Tibial artery (tissue), 4 donors: ENCODE measurements around the gene NRXN3.

Experiments used
- DNase-seq, 2 donors: peaks; one replicate each; pipeline ENCODE4 v3.0.0-alpha.2; 2019
- H3K27ac ChIP-seq, 2 donors: fragments of 200-600 bp; sonication (generic) in 1 of 2; 1 replicate in 1 of 2; 2 replicates in 1 of 2; pipeline ENCODE4 v1.5.1; 2018 to 2019; ENCODE audit warnings: mild to moderate bottlenecking in 1 of 2
- H3K27me3 ChIP-seq, 2 donors: fragments of 200-600 bp; sonication (generic) in 1 of 2; one replicate each; pipeline versions ENCODE4 v1.5.1 to v1.6.0; 2016 to 2019
- H3K36me3 ChIP-seq, 3 donors: fragments of 200-600 bp; sonication (generic) in 2 of 3; one replicate each; pipeline ENCODE4 v1.5.1; 2016 to 2019; ENCODE audit warnings: mild to moderate bottlenecking in 2 of 3
- H3K4me1 ChIP-seq, 4 donors: fragments of 200-600 bp; sonication (generic) in 2 of 4; 1 replicate in 3 of 4; 2 replicates in 1 of 4; pipeline ENCODE4 v1.5.1; 2016 to 2019
- H3K4me3 ChIP-seq, 2 donors: fragments of 200-600 bp; sonication (generic) in 1 of 2; 1 replicate in 1 of 2; 2 replicates in 1 of 2; pipeline ENCODE4 v1.5.1; 2018 to 2019; ENCODE audit warnings: mild to moderate bottlenecking in 2 of 2
- H3K9me3 ChIP-seq, 3 donors: fragments of 200-600 bp; sonication (generic) in 1 of 3; one replicate each; pipeline ENCODE4 v1.5.1; 2016 to 2019
- intact Hi-C: fragments of 100-400 bp; cut with DNase I; formaldehyde crosslinking; loops from one replicate; pipeline ENCODE4 v1.15.0; 2023; ENCODE audit warnings: low total_unique reads
- TF ChIP-seq, protein P1 (sequence below), 2 experiments: fragments of 200-600 bp in 1 of 2; fragments of 450-650 bp in 1 of 2; IDR thresholded peaks; one replicate each; pipeline ENCODE4 v1.5.1; 2017 to 2019; ENCODE audit warnings: antibody characterized with exemption in 2 of 2, mild to moderate bottlenecking in 1 of 2, moderate library complexity in 1 of 2

NRXN3 gene

DNA sequence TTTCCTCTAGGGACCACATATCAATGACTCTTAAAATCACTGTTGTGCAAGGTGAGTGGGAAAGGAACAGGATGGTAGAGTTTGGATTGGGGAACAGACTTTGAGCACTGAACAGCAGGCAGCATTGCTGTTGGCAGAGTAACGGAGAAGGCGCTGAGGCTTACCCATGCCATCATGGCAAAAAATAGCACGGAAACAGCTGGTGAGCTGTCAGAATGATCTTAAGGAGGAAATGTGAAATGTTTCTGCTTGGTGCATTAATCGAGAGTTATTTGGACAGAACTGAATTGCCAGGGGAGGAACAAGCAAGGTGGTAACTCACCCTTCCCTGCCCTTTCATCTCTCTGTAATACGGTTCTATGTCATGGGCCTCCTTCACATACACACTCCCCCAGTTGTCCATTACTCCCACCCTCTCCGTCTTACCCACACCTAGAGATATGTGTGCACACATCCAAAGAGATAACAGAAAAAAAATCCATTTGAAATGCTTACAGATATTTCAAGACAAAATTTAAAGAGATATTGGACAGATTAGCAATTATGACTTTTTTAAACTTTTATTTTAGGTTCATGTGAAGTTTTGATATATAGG is 1468.6 kb downstream of the NRXN3 start:
- Histone ChIP-seq H3K9me3 (no peaks in the 10 kb centered on the region), H3K27ac (no peak overlapping the region), H3K27me3 (no peaks in the 10 kb centered on the region), H3K4me3 (no peak overlapping the region), H3K4me1 (no peaks in the 10 kb centered on the region), H3K36me3 (no peaks in the 10 kb centered on the region)
- intact Hi-C loops, result no loop called here
- TF ChIP-seq, protein P1, sequence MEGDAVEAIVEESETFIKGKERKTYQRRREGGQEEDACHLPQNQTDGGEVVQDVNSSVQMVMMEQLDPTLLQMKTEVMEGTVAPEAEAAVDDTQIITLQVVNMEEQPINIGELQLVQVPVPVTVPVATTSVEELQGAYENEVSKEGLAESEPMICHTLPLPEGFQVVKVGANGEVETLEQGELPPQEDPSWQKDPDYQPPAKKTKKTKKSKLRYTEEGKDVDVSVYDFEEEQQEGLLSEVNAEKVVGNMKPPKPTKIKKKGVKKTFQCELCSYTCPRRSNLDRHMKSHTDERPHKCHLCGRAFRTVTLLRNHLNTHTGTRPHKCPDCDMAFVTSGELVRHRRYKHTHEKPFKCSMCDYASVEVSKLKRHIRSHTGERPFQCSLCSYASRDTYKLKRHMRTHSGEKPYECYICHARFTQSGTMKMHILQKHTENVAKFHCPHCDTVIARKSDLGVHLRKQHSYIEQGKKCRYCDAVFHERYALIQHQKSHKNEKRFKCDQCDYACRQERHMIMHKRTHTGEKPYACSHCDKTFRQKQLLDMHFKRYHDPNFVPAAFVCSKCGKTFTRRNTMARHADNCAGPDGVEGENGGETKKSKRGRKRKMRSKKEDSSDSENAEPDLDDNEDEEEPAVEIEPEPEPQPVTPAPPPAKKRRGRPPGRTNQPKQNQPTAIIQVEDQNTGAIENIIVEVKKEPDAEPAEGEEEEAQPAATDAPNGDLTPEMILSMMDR (IDR thresholded peaks at IDR 0.05), result no peak
- no peak for DNase-seq

DNA sequence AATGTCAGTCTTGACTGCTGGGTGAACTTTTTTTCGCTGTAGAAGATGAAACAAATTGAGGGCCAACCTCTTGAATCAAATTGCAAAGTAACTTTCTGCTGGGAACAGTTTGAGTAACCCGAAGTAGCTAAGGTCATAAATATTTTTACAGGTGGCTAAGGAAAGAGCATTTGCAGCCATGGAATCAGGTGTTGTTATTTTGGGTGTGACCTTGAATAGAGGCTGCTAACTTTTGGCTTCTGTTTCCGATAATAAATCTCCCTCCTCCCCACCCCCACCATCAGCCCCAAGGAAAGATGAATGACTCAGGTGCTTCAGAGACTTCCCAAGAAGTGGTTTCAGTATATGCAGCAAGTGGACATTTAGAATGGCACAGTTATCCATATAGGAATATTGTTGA is 1469.4 kb downstream of the NRXN3 start:
- no peak overlapping the region for H3K27ac ChIP-seq
- DNase-seq, result no peak
- no peaks in the 10 kb centered on the region for H3K27me3 ChIP-seq
- TF ChIP-seq, protein P1 (IDR thresholded peaks at IDR 0.05), result no peak
- intact Hi-C loops, result no loop called here
- no peaks in the 10 kb centered on the region for H3K36me3 ChIP-seq
- H3K4me3 ChIP-seq, result no peak overlapping the region
- no peaks in the 10 kb centered on the region for H3K9me3 ChIP-seq
- H3K4me1 ChIP-seq, result no peaks in the 10 kb centered on the region

DNA sequence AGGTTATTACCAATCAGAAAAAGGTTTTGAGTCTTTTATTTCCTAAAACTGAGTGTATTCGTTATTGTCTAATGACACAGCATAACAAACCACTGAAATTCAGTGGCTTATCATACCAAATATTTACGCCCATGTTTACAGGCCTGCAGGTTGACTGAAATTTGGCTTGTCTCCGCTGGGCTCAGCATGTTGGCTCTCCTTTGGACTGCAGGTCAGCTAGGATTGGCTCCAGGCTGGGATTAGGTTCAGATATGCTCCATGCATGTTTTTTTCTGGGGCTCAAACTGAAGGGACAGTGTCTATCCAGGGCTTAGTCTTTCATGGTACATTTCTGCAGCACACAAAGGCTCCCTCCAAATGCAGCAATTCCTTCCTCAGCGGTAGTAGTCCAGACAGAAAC is 1471.2 kb downstream of the NRXN3 start:
- H3K27me3 ChIP-seq, result no peaks in the 10 kb centered on the region
- H3K27ac ChIP-seq, result no peak overlapping the region
- no peaks in the 10 kb centered on the region for H3K9me3 ChIP-seq
- no peaks in the 10 kb centered on the region for H3K4me1 ChIP-seq
- H3K36me3 ChIP-seq, result no peaks in the 10 kb centered on the region
- TF ChIP-seq, protein P1 (IDR thresholded peaks at IDR 0.05), result no peak
- DNase-seq, result no peak
- no peak overlapping the region for H3K4me3 ChIP-seq
- intact Hi-C loops, result no loop called here

DNA sequence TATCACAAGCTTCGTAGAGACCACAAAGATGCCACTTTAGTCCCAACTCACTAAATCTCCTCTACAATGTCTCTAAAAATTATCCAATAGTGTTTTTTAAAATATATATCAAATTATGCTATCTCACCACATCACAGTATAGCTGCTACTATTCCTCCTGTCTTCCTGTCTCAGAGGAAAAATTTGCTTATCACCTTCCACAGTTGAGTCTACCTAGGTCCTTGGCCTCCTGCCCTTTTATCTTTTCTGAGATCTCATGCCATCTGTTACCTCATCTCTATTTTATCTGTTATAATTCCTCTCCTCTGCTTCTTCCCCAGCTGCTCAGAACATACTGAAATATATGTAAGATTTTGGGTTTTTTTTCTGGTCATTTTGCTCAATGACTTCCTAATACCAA is 1473.0 kb downstream of the NRXN3 start:
- Histone ChIP-seq H3K4me1 (no peaks in the 10 kb centered on the region), H3K27ac (no peak overlapping the region), H3K9me3 (no peaks in the 10 kb centered on the region), H3K36me3 (no peaks in the 10 kb centered on the region), H3K4me3 (no peak overlapping the region), H3K27me3 (no peaks in the 10 kb centered on the region)
- DNase-seq, result no peak
- TF ChIP-seq, protein P1 (IDR thresholded peaks at IDR 0.05), result no peak
- intact Hi-C loops, result no loop called here

DNA sequence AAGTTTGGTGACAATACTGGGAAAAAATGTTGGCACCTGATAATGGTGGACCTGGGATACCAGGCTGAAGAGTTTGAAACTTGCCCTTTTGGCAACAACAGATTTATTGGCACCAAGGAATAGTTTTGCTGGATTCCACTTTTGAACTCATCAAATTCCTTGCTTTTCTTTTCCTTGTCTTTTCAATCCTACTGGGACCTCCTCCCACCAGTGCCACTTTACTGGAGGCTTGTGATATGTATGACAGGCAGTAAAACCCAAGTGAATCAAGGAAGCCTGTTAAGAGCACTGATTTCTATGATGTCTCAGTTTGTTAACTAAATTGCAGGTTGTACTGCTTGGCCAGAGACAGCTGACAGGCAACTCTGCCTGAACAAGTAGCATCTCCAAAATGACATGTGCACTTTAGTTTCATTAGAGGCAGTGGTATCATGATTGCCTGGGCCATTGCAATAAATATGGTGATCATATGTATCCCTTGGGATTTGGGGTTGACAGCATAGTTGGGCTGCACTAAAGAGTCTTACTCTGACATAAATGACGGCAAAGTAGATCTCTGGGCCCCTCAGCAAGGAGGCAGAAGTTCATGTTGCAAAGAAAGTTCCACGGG is 1475.7 kb downstream of the NRXN3 start:
- no peaks in the 10 kb centered on the region for H3K36me3 ChIP-seq
- TF ChIP-seq, protein P1 (IDR thresholded peaks at IDR 0.05), result no peak
- no peak overlapping the region for H3K27ac ChIP-seq
- no peaks in the 10 kb centered on the region for H3K9me3 ChIP-seq
- H3K27me3 ChIP-seq, result no peaks in the 10 kb centered on the region
- no peak for DNase-seq
- no peak overlapping the region for H3K4me3 ChIP-seq
- no peaks in the 10 kb centered on the region for H3K4me1 ChIP-seq
- intact Hi-C loops, result no loop called here
